HT-29 (cell line): Measurements from ENCODE around the gene DMXL1. TPM values are rescaled to one million over a fixed set of nuclear protein-coding genes. Genes with fewer than 3 reads are reported as not detected.
A peak's percentile ranks its signal among the peaks of the same experiment; 100 is the strongest.
"Not testable (repeated sequence)": the region's sequence is repeated elsewhere in the genome, so short reads cannot be mapped to it uniquely, and the experiment has no call there.

ENCODE experiments used
- DNase-seq: peaks from one replicate; pipeline ENCODE4 v3.0.0-alpha.2; 2015; ENCODE audit warnings: low spot score
- total RNA-seq: library from RNA; depleted of rRNA; stranded (reverse); fragments of >200 nt; shearing (Covaris generic); gene quantifications from 2 replicates; pipeline ENCODE4 v1.2.3, GENCODE V29; 2014

Gene DMXL1
- total RNA-seq, 1 experiment from 2014 or later = 7.9 TPM

GRCh38 chr5:119122474-119122873 lies 51.6 kb downstream of the DMXL1 start:
- not testable (repeated sequence) for DNase-seq

- DNase-seq = no peak
Measured at GRCh38 chr5:119123280-119123679, 52.4 kb downstream of the DMXL1 start.

DNA sequence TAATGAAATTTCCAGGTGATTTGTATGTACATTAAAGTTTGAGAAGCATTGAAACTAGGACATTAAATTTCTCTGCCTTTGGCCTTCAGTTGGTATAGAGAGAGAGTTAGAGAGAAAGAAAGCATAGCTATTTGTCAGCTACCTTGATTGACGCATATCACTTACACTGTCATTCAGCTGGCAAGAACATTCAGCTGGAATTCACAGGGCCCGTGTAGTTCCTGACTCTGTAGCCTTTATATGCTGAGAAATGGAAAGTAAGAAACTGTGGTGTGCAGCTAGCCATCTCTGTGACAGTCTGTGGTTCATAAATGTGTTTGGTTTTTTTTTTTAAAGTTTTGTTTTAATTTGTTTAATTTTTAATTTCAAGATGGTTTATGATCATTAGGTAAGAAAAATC lies 58.9 kb downstream of the DMXL1 start:
- DNase-seq = no peak

DNA sequence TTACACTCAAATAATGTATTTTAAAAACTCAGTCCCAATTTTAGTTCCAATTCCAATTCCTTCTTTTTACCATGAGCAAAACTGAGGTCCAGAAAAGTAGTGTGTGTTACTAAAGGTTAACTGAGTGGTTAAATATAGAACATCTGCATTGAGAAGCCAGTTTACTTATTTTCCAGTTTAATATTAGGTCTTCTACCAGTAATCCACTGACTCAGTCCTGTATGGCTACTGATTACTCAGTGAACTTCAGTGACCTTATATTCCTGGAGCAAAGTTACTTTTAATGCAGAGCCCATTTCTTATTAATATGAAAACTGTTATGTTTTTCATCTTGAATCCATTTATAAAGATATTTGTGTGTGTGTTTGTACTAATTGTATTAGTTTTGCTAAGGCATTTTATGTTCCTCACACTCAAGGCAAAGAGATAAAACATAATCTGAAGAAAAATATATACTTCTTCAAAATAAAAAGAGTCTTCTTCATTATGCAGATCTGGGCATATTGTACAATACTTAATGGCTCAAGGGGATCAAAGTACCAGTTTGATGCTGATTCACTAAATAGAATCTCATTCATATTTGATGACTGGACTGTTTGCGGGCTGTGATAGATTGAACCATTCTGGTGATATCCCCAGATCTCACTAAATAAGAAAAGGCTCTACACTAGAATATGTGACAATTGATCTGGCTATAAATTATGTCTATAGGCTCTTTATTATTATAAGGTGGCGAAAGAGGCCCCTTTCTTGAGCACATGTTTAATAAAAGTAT lies 60.8 kb downstream of the DMXL1 start:
- DNase-seq = no peak

GRCh38 chr5:119135743-119136142 lies 64.9 kb downstream of the DMXL1 start:
- DNase-seq = not testable (repeated sequence)

DNA sequence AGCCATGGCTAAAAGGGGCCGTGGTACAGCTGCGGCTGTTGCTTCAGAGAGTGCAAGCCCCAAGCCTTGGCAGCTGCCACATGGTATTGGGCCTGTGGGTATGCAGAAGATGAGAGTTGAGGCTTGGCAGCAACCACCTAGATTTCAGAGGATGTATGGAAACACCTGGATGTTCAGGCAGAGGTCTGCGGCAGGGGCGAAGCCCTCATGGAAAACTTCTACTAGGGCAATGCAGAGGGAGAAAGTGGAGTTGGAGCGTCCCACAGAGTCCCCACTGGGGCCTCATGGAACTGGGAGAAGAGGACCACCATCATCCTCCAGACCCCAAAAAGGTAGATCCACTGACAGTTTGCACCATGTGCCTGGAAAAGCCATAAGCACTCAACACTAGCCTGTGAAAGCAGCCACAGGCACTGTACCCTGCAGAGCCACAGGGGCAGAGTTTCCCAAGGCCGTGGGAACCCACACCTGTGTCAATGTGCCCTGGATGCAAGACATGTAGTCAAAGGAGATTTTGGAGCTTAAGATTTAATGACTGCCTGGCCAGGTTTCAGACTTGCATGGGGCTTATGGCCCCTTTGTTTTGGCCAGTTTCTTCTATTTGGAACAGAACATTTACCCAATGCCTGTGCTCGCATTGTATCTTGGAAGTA lies 65.9 kb downstream of the DMXL1 start:
- no peak for DNase-seq

- DNase-seq = no peak
Measured at GRCh38 chr5:119153629-119154028, 82.7 kb downstream of the DMXL1 start.

DNA sequence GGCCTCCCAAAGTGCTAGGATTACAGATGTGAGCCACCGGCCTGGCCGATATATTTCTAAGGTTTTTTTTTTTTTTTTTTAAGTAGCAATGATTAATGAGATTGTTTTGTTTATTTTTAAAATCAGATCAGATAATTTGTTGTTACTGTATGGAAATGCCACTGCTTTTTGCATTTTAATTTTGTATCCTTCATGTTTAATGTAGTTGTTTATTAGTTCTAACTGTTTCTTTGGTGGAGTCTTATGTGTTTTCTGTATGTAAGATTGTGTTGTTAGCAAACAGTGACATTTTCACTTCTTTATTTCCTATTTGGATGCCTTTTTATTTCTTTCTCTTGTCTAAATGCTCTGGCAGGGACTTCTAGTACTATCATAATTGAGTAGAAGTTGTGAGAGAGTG lies 87.3 kb downstream of the DMXL1 start:
- no peak for DNase-seq

GRCh38 chr5:119161430-119161829 lies 90.5 kb downstream of the DMXL1 start:
- no peak for DNase-seq

DNA sequence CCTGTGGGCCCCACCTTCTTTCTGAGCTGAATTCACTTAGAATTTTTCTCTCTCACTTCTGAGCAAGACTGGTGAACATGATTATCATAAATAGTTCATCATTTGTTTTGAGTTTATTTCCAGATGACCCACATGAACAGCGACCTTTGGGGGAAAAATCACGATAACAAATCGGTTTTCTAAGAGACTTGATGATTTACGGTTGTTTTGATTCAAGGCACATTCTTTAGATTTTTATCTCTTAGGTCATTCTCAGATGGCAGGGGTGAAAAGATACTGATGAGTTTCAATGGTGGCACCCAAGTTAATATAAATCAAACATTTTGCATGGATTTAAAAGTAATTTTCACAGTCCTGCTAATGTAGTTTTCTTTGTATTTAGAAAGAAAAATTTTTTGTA lies 95.1 kb downstream of the DMXL1 start:
- DNase-seq = no peak

DNA sequence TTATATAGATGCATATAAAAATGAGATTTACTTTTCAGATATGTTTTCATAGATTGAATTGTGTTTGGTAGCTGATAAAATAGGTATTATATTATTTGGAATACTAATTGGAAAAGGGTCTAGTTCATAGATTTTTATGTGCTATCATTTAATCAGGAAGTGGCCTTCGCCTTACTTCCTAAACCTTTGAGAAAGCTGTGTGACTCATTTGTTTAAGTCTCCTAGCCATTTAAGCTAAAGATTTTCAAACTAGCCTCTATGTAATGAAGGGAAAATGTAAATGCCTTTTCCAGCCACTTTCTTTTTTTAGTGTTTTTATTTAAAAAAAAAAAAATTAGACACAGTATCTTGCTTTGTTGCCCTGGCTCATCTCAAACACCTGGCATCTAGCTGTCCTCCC lies 97.5 kb downstream of the DMXL1 start:
- peak; percentile 22 for DNase-seq

GRCh38 chr5:119171686-119172085 lies 100.8 kb downstream of the DMXL1 start:
- DNase-seq = no peak

DNA sequence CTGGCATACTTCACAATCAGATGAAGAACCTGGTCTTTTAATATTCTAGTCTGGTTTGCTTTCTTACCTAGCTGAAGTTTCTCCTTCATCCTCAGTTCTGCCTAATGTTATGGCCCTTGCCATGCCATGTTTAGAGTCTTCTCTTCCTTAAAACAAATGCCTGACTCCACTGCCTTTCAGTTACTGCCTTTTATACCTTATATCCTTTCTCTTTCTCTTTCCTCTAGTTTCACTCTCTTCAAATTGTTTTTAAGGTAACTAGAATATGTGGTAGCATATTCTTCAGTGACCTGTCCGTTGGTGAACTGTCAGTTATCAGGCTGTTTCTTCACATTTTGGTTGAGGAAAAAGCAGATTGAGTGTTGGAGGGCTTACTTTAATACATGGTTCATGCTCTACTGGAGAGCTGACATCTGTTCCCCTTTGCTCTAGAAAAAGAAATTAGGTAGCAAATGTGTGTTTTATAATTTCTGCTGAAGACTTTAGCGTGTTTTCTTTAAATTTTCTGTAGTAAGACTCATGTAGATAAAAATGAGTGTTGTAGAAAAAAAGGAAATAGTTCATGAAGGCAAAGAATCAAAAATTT lies 103.8 kb downstream of the DMXL1 start:
- DNase-seq = no peak

DNA sequence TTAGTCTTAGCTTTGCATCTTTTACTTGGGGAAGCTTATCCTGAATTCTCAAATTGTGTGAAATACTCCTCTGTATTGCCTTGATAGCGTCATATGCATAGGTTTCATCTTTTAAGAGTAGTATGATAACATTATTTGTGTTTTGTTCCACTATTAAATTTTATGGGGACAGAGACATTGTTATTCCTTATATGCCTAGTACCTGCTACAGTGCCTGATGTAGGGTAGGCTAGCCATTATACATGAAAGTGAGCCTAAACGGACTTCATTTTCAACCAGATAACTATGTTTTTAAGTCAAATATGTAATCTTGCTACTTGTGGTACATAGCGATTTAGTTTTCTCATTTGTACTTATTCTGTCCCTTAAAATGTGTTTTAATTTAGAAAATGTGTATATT lies 105.9 kb downstream of the DMXL1 start:
- no peak for DNase-seq

- DNase-seq = no peak
Measured at GRCh38 chr5:119177226-119177625, 106.3 kb downstream of the DMXL1 start.

- no peak for DNase-seq
Measured at GRCh38 chr5:119178435-119178834, 107.5 kb downstream of the DMXL1 start.

- no peak for DNase-seq
Measured at GRCh38 chr5:119179857-119180641, 109.2 kb downstream of the DMXL1 start.

DNA sequence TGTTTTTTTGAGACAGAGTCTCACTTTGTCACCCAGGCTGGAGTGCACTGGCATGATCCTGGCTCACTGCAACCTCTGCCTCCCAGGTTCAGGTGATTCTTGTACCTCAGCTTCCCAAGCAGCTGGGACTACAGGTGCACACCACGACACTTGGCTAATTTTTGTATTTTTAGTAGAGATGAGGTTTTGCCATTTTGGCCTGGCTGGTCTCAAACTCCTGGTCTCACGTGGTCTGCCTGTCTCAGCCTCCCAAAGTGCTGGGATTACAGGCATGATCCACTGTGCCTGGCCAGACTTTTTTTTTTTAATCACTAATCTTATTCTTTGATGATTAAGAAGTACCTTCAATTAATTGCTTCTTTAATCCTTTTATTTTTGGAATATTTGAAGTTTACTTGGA lies 114.6 kb downstream of the DMXL1 start:
- DNase-seq = not testable (repeated sequence)

- no peak for DNase-seq
Measured at GRCh38 chr5:119187776-119188529, 117.1 kb downstream of the DMXL1 start.

- DNase-seq = no peak
Measured at GRCh38 chr5:119190470-119191095, 119.7 kb downstream of the DMXL1 start.

DNA sequence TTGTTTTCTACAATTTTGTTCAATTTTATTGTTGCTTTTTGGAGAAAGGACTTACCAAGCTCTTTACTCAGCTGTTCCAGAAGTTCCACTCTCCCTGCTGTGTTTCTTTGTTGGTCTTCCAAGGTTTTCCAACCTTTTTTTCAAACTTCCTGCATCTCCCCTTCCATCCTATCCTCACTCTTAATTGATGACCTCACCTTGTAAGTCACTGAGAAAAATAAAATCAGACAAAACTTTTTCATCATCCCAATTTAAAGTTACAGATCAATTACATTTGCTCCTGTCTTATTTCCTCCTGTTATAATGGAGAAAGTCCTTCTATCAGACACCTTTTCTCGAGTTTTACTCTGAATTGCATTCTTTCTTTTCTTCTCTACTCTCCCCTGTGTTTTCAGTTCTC lies 121.1 kb downstream of the DMXL1 start:
- no peak for DNase-seq
